Stimulated activated CD4-positive, alpha-beta T cell treated with anti-CD3 and anti-CD28 coated beads, Interleukin-15, amount 100 ng/mL, for 48 hours (primary cell): ENCODE results near the gene TNNC1.
A peak's percentile ranks its signal among the peaks of the same experiment; 100 is the strongest.

Source experiments
- DNase-seq, 2 donors: peaks; one replicate each; pipeline ENCODE4 v3.0.0-alpha.2; 2020; ENCODE audit warnings: low read depth in 2 of 2

Gene TNNC1

GRCh38 chr3:52458770-52459545, 5.1 kb upstream of the TNNC1 start:
- no peak for DNase-seq

- no peak for DNase-seq
These were observed 4.4 kb upstream of the TNNC1 start for GRCh38 chr3:52458031-52458760.

GRCh38 chr3:52456800-52457183, 3.0 kb upstream of the TNNC1 start:
- DNase-seq = no peak

- DNase-seq = no peak
These were observed 2.4 kb upstream of the TNNC1 start for GRCh38 chr3:52456169-52456799.

GRCh38 chr3:52455283-52456168, 1.7 kb upstream of the TNNC1 start, which contains the start of gene NISCH:
TSS of gene NISCH (plus strand) at chr3:52455604. CDS start at chr3:52455642, 38 bp downstream.
- peak; percentile 89 to 96 for DNase-seq

GRCh38 chr3:52454938-52455282, 1.1 kb upstream of the TNNC1 start:
- no peak for DNase-seq

- DNase-seq = no peak
These were observed 553 bp upstream of the TNNC1 start for GRCh38 chr3:52454250-52454937.

- no peak for DNase-seq
These were observed 1.1 kb downstream of the TNNC1 start for GRCh38 chr3:52452570-52453221.

GRCh38 chr3:52452126-52452525, 1.7 kb downstream of the TNNC1 start:
- no peak for DNase-seq

- no peak for DNase-seq
These were observed 2.4 kb downstream of the TNNC1 start for GRCh38 chr3:52451237-52452083.

GRCh38 chr3:52450489-52451236, 3.2 kb downstream of the TNNC1 start:
- DNase-seq = no peak

GRCh38 chr3:52447512-52448355, 6.1 kb downstream of the TNNC1 start:
- DNase-seq = no peak

- peak; percentile 49 to 68 for DNase-seq
These were observed 7.0 kb downstream of the TNNC1 start for GRCh38 chr3:52446631-52447511.

- no peak for DNase-seq
These were observed 7.8 kb downstream of the TNNC1 start for GRCh38 chr3:52446042-52446441.

- DNase-seq = peak; percentile 68 to 74
These were observed 8.7 kb downstream of the TNNC1 start, which contains the start of gene SEMA3G for GRCh38 chr3:52444860-52445793. TSS of gene SEMA3G (minus strand) at chr3:52445103. CDS start at chr3:52445027, 76 bp downstream.
